ENCODE results near the gene DPEP1.

DNA sequence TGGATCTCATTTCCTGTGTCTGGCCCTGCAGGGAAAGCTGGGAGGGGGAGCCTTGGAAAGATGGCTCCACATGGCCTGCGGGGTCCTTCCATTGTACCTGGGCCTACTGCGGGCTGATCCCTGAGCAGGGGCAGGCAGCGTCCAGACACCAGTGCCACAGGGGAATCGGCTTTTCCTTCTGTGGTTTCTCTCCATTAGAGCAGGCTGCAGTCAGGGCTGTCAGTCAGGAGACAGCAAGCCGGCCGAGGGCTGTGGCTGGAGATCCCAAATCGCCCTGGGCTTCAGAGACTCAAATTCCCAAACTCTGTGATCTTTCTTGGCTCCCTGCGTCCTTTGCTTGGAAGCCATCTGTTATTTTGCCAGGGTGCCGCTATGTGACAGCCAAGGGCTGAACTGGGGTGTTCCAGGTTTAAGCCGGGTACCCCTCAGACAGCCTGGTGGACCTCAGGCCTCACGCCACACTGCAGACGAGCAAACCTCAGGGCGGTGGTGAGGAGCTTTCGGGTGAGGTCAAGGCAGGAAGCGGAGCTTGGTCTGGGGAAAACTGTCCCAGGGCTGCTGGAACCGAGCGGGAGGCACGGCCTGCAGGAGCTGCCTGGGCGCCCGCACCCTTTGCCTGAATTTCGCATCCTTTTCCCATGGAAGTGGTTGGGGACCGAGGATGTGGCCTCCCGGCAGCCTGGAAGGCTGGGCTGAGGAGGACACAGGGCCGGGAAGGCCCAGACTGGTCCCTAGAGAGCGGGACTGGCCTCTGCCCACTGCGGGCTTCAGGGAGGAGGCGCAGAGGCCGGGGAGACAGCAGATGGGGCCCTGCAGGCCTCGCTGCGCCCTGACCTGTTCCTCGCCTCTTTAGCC, 39.4 kb upstream of the DPEP1 start:
- TF ChIP-seq CTCF (IDR thresholded peaks at IDR 0.05) = no peak
- no peak for TF ChIP-seq EZH2 (IDR thresholded peaks at IDR 0.05; ENCODE audit: borderline replicate concordance, insufficient read depth, low read depth, low read length, poor library complexity, severe bottlenecking)
